ENCODE data around the gene PTPN23. TPM values are rescaled to one million over a fixed set of nuclear protein-coding genes. Genes with fewer than 3 reads are reported as not detected.

Gene PTPN23
- total RNA-seq, 4 donors from 2014 or later = 30.8 to 277 (median 90.7) TPM

DNA sequence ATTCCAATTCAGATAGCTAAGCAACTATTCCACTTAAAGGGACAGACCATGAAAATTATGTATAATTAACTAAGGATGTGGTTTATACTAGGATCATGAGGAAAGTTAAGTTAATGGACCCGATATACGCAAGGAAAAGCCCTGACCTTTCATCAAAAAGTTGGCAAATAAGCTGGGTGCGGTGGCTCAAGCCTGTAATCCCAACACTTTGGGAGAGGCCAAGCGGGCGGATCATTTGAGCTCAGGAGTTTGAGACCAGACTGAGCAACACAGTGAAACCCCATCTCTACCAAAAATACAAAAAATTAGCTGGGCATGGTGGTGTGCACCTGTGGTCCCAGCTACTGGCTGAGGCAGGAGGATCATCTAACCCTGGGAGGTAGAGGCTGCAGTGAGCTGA is 55.4 kb downstream of the PTPN23 start:
- H3K36me3 ChIP-seq = peaks cover 0 to 78% (median 0%) of the 10 kb centered on the region in 3 donors
- no peak for DNase-seq (ENCODE audit: low spot score in 2 of 2)
- H3K4me1 ChIP-seq = peaks cover 0 to 6% (median 0%) of the 10 kb centered on the region in 4 donors
- no peak for TF ChIP-seq CTCF (IDR thresholded peaks at IDR 0.05)
- no peak for TF ChIP-seq POLR2A (IDR thresholded peaks at IDR 0.05)
- TF ChIP-seq EP300 (IDR thresholded peaks at IDR 0.05) = no peak
- WGBS, 2 donors = 86 to 91% methylated on average over 5 of the region's 5 CpGs
- H3K27me3 ChIP-seq = no peaks in the 10 kb centered on the region
- H3K9me3 ChIP-seq = no peaks in the 10 kb centered on the region
- H3K27ac ChIP-seq = no peak overlapping the region
- no peak overlapping the region for H3K4me3 ChIP-seq

DNA sequence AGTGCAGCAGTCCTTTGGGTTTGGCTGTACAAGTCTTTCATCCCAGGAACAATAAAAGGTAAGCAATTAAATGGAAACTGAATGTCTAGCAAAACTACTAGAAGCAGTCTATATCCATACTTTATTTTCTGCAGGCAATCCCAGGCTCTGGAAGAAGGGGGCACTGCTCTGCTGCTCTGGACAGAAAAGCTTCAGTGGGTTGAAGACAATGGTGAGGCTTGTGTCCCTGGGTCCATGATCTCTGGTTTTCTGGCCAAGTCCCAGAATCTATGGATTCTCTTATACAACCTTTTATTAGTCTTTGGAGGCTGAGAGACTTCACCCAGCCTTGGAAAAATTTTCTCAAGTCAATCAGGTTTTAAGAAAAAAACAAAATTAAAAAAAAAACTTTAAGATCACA is 59.3 kb downstream of the PTPN23 start:
- H3K4me3 ChIP-seq = no peak overlapping the region
- no peaks in the 10 kb centered on the region for H3K27me3 ChIP-seq
- no peak for DNase-seq (ENCODE audit: low spot score in 2 of 2)
- peaks cover 0 to 45% (median 0%) of the 10 kb centered on the region in 3 donors for H3K36me3 ChIP-seq
- no peak for TF ChIP-seq POLR2A (IDR thresholded peaks at IDR 0.05)
- TF ChIP-seq CTCF (IDR thresholded peaks at IDR 0.05) = peak in 2 of 5 experiments; percentile 20 to 27
- no peak overlapping the region for H3K27ac ChIP-seq
- peaks cover 0 to 33% (median 15%) of the 10 kb centered on the region in 4 donors for H3K4me1 ChIP-seq
- H3K9me3 ChIP-seq = no peaks in the 10 kb centered on the region

- peaks cover 0 to 33% (median 15%) of the 10 kb centered on the region in 4 donors for H3K4me1 ChIP-seq
- H3K36me3 ChIP-seq = peaks cover 0 to 44% (median 0%) of the 10 kb centered on the region in 3 donors
- peak overlapping the region in 3 of 4 donors; percentile 38 to 88 (median 70) for H3K27ac ChIP-seq
- no peak overlapping the region for H3K4me3 ChIP-seq
- H3K9me3 ChIP-seq = no peaks in the 10 kb centered on the region
- 72 to 82% methylated on average over 4 of the region's 4 CpGs for WGBS, 2 donors
- no peaks in the 10 kb centered on the region for H3K27me3 ChIP-seq
- TF ChIP-seq CTCF (IDR thresholded peaks at IDR 0.05) (no peak), EP300 (IDR thresholded peaks at IDR 0.05) (no peak), POLR2A (IDR thresholded peaks at IDR 0.05) (no peak)
- DNase-seq (ENCODE audit: low spot score in 2 of 2) = no peak
These were observed 61.2 kb downstream of the PTPN23 start for GRCh38 chr3:47441796-47442551.

DNA sequence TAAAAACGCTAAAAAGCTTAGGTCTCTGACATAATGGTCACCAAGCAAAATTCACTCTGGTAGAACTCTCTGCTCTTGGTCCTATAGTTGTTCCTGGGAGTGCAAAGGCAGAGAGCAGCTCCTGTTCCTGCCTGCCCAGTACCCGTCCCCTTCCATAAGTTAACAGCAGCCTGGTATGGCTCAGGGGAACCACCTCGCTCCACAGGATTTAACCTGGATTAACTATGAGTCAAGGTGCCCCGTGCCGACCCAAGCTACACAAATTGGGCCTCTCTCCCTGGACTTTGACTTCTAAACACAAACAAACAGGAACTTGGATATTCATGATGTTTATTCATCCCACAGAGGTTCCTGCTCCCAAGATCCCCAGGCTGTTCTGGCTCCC is 62.8 kb downstream of the PTPN23 start:
- Histone ChIP-seq H3K9me3 (peaks cover 0 to 5% (median 0%) of the 10 kb centered on the region in 4 donors), H3K36me3 (peaks cover 0 to 28% (median 0%) of the 10 kb centered on the region in 3 donors), H3K4me3 (no peak overlapping the region), H3K27me3 (no peaks in the 10 kb centered on the region), H3K4me1 (peaks cover 0 to 33% (median 15%) of the 10 kb centered on the region in 4 donors), H3K27ac (peak overlapping the region; percentile 35 to 88 (median 70))
- 31 to 54% methylated on average over 5 of the region's 5 CpGs for WGBS, 2 donors
- no peak for DNase-seq (ENCODE audit: low spot score in 2 of 2)
- no peak for TF ChIP-seq POLR2A (IDR thresholded peaks at IDR 0.05)
- no peak for TF ChIP-seq CTCF (IDR thresholded peaks at IDR 0.05)

GRCh38 chr3:47444103-47444502 is 63.3 kb downstream of the PTPN23 start:
- H3K9me3 ChIP-seq = peaks cover 0 to 5% (median 0%) of the 10 kb centered on the region in 4 donors
- WGBS, 2 donors = 88% methylated on average over 5 of the region's 5 CpGs
- peaks cover 0 to 33% (median 15%) of the 10 kb centered on the region in 4 donors for H3K4me1 ChIP-seq
- peak overlapping the region in 3 of 4 donors; percentile 69 to 88 (median 70) for H3K27ac ChIP-seq
- TF ChIP-seq POLR2A (IDR thresholded peaks at IDR 0.05) (no peak), CTCF (IDR thresholded peaks at IDR 0.05) (no peak)
- DNase-seq (ENCODE audit: low spot score in 2 of 2) = no peak
- no peak overlapping the region for H3K4me3 ChIP-seq
- H3K36me3 ChIP-seq = peaks cover 0 to 25% (median 0%) of the 10 kb centered on the region in 3 donors
- no peaks in the 10 kb centered on the region for H3K27me3 ChIP-seq

All from tibial nerve (tissue), 4 donors.